ENCODE data around the gene UTP14A.

Gene UTP14A

DNA sequence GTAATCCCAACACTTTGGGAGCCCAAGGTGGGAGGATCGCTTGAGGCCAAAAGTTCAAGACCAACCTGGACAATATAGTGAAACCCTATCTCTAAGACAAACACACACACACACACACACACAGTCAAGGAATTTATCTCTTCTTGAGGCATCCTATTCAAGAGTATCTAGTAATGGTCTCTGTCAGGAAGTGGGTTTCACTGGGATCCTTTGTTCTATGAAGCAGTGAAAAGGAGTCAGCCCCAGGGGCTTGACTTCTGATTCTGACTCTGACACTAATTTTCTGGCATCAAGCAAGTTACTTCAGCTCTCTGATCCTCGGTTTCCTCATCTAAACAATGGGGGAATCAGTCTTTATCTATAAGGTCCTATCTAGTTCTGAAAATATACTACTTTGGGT, 34.8 kb downstream of the UTP14A start:
- DNase-seq (ENCODE audit: low spot score) (no peak), FAIRE-seq (no peak)

DNA sequence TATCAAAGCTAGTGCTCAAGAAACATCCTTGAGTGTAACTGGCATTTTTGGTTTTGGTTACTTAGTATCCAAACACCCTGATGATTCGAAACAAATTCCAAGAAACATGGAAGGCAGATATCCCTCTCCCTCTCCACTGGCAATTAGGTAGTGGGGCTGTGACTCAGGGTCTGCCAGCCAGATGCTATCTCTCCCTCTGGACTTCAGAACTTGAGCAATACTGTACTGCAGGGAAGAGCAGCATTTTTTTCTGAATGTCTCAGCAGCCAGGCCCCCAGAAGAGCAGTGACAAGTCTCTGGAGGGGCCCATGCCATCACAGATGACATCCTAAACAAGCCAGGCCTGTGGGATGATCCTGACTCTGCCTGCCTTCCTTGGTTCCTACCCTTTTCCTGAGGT, 39.2 kb downstream of the UTP14A start:
- FAIRE-seq = no peak
- DNase-seq (ENCODE audit: low spot score) = no peak

DNA sequence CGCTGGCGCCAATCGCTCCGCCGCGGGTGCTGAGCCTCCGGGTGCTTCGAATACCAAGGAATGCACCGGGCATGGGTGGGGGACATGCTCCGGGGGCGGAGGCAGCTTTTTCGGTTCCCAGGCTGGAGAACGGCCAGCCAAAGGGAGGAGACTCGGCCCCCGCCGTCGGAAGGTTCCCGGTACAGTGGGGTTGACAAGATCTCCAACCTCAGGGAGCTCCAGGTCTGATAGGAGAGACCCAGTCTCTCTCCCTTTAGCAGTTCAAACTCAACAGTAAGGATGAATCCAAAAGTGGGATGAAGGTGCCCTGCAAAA, 47.3 kb downstream of the UTP14A start:
- DNase-seq (ENCODE audit: low spot score) (no peak), FAIRE-seq (no peak)

DNA sequence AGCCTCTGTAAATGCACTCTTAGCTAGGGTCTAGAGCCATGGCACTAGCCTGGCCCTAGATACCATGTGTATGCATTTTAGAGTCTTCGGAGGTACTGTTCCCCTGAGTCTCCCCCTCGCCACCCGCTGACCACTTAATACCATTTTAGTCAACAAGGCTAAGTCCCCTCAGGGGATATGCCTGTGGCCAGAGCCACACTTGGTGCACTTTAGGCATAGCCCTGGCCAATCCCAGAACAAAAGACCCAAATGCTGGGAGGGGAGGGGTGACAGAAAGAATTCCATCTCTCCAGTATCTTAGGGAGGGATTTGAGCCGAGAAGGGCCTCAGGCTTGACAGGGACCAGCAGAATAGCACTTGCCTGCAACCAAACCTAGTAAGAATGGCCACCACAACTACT, 47.9 kb downstream of the UTP14A start:
- FAIRE-seq = no peak
- DNase-seq (ENCODE audit: low spot score) = no peak

DNA sequence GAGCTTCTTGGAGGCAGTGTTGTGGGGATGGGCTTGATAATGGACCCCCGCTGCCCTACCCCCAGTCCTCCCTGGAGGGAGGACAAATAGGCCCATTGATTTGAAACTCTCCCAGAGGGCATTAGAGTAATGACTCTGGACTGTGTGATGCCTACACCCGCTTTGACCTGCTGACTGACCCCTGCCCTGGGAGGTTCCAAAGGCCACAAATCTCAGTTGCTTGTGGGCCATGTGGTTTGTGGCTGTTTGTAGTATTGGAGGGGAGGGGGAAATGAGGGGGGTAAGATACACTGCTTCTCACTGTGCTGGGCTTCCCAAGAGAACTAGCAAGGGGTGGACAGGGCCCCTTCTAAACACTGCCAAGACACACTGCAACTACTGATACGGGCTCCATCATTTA, 48.8 kb downstream of the UTP14A start:
- no peak for FAIRE-seq
- no peak for DNase-seq (ENCODE audit: low spot score)

DNA sequence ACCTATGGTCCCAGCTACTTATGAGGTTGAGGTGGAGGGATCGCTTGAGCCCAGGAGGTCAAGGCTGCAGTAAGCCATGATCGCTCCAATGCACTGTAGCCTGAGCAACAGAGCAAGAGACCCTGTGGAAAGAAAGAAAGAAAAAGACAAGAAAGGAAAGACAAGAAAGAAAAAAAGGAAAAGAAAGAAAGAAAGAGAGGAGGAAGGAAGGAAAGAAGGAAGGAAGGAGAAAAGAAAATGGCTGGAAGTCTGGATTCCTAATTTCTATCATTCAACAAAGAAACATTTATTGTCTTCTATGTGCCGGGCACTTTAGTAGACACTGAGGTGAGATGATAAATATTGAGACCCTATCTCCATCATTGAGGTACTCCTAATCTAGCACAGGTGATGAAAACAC, 49.7 kb downstream of the UTP14A start:
- FAIRE-seq = no peak
- DNase-seq (ENCODE audit: low spot score) = no peak

DNA sequence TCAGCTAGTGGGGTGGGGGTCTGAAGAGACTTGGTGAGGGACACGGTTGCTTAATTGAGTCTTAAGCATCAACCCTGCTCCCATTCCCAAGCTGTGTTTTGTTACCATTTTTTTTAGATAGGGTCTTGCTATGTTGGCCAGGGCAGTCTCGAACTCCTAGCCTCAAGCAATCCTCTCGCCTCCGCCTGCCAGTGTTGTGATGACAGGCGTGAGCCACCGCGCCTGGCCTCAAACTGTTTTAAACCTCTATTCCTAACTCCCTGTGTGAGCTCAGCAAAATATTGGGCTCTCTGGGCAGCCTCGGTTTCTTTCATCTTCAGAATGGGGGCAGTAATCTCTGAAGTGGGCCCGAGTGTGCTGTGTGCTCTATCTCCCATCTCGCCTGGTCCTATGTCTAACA, 50.2 kb downstream of the UTP14A start:
- DNase-seq (ENCODE audit: low spot score) (no peak), FAIRE-seq (no peak)

DNA sequence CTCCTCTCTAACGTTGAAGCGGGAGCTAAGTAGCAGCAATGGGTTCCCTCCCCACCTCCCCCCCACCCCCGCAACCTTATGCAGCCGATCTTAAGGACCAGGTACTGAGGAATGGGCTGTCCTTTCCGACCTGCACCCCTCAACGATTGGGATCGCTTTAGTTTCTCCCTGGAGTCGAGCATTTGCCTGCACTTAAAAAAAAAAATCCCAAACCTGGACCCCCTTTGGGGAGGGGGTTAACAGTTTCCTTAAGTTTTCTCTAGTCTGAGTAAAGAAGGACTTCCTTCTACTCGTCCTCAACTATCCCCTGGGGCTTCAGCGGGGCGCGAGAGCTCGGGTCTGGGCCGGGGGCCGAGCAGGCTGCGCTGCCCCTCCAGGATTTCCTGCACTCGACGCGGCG, 50.8 kb downstream of the UTP14A start:
- no peak for FAIRE-seq
- DNase-seq (ENCODE audit: low spot score) = no peak

DNA sequence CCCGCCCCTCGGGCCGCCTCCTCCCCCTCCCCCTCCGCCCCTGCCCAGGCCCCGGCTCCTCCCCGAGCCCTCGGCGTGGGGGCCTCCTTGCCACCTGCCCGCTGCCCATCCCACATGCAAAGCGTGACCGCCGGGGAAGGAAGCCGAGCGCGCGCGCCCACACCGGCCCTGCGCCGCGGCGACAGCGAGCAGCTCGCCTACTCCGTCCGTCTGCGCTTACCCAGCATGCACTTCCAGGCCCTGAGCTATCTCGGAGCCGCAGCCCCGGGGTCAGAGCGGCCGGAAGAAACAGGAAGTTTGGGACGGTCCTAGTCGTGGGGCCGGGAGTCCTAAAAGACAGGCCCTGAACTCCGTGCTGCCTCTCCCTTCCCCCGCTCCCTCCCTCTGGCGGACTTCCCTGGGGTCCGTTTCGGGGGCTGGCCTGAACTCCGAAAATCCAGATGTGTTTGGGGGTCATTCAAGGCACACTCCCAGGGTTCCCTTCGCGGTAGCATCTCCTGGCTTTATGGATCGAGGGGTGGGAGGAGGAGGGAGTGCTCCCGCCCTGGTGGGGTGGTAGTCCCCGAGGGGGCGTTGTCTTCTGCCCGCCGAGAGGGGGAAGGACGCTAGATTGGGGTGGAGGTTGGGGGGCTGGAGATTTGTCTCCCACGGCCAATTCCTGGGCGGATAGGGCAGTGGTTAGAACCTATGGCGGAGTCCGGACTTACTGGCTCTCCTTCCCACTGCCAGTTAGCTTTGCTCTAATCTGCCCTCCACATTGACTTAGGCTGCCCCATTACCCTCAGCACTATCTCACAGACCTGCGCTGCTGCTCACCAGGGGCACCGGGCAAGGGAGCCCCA, 51.5 kb downstream of the UTP14A start:
- DNase-seq (ENCODE audit: low spot score) (no peak), FAIRE-seq (no peak)

DNA sequence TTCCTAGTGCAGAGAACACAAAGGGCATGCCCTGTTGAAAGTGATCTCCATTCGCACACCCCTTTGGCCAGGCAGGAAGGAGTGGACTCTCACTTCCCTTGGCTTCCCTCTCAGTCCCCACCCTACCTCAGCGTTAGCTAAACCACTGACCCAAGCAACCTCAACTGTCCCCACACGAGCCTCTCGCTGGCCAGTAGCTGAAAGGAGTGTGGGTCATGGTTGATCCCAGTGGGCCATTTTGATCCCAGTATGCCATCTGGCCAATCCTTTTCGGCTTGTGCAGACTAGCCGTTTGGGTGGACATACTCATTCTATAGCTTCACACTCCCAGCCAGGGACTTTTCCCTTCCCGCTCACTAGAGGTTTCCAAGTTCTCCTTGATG, 52.1 kb downstream of the UTP14A start:
- no peak for FAIRE-seq

DNA sequence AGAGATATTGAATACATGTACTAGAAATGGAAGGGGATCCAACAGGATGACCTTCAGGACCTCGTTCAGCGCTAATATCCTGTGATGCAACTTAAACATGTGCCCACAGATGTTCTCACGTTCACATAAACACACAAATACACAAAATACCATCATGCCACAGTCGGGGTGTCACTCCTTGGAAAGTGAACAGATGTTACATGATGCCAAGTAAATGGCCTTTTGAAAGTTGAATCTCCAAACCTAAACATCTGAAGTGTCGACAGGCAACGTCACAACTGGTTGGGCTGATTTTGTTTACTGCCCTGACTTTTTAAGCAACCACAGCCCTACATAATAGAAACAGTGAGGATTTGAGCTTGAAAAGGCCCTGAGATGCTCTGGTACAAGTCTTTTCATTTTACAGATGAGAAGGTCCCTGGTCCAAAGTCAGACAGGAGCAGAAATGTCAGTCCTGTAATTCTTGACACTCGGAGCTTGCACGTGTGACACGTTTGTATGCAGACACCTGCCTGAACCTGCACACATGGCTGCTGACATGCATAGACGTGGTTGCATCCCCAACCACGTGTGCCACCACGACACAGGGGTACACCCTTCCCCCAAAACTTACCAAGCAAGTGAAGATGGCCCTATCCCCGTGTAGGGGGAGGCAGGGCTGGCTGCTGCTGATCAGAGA, 53.0 kb downstream of the UTP14A start:
- FAIRE-seq (no peak), DNase-seq (ENCODE audit: low spot score) (no peak)

More for the DNA sequence above, 52.1 kb downstream of the UTP14A start:
- DNase-seq (ENCODE audit: low spot score) = no peak

DNA sequence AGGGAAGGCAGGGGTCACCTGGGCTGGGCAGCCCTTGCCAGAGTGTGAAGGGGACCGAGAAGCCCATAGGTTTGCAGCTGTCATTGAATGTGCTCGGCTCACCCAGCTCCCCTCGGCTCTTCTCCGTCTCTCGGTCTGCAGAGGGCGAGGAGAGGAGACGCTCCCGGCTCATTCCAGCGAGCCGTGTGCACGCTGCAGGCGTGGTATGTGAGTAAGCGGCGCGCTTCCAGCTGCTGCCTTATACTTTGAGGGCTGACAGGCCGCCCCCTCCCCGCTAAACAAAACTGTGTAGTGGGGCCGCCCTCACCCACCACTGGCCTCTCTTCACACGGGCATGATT, 53.5 kb downstream of the UTP14A start:
- no peak for DNase-seq (ENCODE audit: low spot score)
- FAIRE-seq = no peak

DNA sequence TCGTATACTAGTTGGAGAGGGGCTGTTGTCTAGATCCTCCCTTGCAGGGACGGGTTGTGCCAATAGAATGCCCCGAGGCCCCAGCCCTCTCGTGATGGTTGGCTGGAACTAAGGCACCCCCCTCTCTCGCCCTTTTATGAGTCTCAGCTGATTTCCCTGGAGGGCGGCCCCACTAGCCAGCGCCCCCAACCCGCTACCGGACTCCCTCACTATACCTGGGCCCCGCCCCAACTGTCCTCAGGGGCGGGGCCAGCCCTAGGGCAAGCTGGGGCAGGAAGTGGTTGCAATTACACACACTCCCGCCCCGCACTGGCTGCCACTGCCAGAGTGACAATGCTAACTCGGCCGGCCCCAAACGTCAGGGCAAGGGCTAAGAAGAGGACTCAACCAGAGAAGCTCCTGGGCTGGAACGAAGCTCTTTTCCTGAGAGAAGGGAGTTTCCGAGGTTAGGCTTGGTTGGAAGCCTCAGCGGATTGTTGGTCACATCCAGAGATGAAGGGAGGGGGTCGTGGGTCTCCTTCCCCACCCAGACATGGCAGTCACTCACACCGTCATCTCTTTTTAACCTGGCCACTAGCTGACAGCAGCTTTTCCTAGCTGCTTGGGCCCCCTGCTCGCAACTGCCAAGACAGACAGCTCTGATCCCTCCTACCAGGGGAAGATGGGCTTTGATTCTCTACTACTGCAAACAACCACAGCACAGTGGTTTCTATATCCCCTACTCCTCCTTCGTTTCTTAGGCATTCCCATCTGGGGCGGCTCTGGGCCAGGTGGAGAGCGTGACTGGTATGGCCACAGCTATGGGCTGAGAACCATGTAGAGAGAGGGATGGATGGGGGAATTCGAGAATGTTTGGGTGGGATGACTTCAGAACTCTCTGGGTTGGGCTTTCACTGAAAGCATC, 55.5 kb downstream of the UTP14A start:
- peak; percentile 59 for FAIRE-seq
- peak; percentile 49 for DNase-seq (ENCODE audit: low spot score)

DNA sequence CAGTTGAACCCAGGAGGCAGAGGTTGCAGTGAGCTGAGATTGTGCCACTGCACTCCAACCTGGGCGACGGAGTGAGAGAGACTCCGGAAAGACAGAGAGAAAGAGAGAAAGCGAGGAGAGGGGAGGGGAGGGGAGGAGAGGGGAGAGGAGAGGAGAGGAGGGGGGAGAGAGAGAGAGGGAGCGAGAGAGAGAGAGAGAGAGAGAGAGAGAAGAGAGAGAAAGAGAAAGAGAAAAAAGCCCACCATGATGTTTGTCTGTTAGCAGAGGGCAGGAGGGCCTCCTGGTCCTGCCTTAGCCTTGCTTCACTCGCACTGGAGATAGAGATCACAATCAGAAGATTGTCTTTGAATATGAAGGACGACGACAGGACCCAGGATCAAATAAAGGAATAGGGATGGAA, 57.8 kb downstream of the UTP14A start:
- DNase-seq (ENCODE audit: low spot score) (no peak), FAIRE-seq (no peak)

DNA sequence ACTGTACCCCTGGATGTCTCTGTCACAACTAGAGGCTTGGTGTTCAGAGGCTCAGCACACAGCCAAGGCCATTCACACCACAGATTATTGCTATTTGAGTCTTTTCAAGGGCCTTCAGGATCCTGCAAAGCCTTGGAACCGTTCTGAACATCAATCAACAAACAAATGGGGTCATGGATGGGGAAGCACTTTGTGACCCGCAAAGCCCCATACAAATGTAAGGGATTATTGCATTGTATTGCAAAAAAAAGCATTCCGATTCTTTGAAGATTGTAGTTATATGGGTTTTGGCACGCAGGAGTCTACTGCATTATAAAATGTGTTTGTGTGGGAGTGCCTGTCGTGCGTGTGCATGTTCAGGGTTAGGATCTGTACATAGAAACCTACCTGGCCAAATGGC, 59.2 kb downstream of the UTP14A start:
- no peak for FAIRE-seq
- DNase-seq (ENCODE audit: low spot score) = no peak

DNA sequence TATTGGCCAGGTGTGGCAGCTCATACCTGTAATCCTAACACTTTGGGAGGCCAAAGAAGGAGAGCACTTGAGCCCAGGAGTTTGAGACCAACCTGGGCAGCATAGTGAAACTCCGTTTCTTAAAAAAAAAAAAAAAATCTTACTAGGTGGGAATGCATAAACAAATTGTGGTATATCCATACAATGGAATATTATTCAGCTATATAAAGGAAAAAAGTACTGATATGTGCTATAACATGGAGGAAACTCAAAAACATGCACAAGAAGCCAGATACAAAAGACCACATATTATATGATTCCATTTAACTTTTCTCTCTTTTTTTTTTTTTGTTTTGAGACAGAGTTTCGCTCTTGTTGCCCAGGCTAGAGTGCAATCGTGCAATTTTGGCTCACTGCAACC, 63.0 kb downstream of the UTP14A start:
- FAIRE-seq = no peak
- no peak for DNase-seq (ENCODE audit: low spot score)

DNA sequence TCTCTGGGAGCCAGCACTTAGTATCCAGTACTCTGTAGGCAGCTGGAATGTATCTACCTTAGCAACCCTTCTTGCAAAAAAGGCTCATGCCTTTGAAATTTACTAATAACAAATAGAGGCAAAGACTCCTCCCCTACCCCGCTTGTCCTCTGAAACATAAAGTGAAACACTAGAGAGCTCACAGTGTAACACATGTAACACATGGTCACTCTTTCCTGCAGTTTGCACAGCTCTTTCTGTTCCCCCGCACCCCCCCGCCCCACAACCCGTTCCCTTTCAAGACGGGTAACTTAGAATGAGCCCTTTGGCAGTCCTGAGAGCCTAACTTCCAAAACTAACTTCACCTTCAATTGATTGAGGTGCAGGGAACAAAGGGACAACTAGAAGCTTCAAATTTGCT, 70.5 kb downstream of the UTP14A start:
- FAIRE-seq (no peak), DNase-seq (ENCODE audit: low spot score) (no peak)

All from RCC 7860 (cell line).